Panc1 (cell line): Measurements from ENCODE around the gene ZNG1A.
"Not testable (repeated sequence)": the region's sequence is repeated elsewhere in the genome, so short reads cannot be mapped to it uniquely, and the experiment has no call there.

Experiments
- CTCF ChIP-seq: fragments of 450-650 bp; IDR thresholded peaks from 2 replicates; pipeline ENCODE4 v1.5.1; 2017; ENCODE audit warnings: mild to moderate bottlenecking
- POLR2AphosphoS5 ChIP-seq: IDR thresholded peaks from 2 replicates; pipeline ENCODE4 v1.6.1; 2012; ENCODE audit warnings: mild to moderate bottlenecking, low read depth, low read length, moderate library complexity
- REST ChIP-seq, 2 experiments: IDR thresholded peaks; 2 replicates each; pipeline ENCODE4 v1.6.1; 2011 to 2012; ENCODE audit warnings: low read depth in 2 of 2, control low read depth in 1 of 2, low read length in 1 of 2, mild to moderate bottlenecking in 1 of 2, moderate library complexity in 1 of 2; ENCODE audit not compliant: insufficient read depth in 1 of 2

GRCh38 chr9:78333-78732 is 100.5 kb downstream of the ZNG1A start:
- not testable (repeated sequence) for TF ChIP-seq CTCF; REST (IDR thresholded peaks at IDR 0.05; ENCODE audit: insufficient read depth in 1 of 2, low read depth in 2 of 2, low read length in 1 of 2); POLR2AphosphoS5
